ENCODE results near the gene CD46.

The CD46 gene

DNA sequence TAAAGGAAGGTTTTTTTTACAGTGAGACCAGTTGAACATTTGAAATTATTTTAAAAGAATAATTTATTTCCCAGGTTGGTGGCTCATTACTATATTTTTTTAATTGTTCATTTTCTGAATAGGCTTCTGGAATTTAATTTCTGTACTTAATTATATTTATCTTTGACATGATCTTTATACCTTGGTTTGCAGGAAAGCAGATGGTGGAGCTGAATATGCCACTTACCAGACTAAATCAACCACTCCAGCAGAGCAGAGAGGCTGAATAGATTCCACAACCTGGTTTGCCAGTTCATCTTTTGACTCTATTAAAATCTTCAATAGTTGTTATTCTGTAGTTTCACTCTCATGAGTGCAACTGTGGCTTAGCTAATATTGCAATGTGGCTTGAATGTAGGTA is 41.5 kb downstream of the CD46 start:
- H3K27ac ChIP-seq (ENCODE audit: insufficient read depth, low read length, poor library complexity, severe bottlenecking), result no peak overlapping the region
- DNase-seq, result no peak
- peaks cover 9% of the 10 kb centered on the region for H3K4me1 ChIP-seq (ENCODE audit: control insufficient read depth, insufficient read depth, low read length, poor library complexity, severe bottlenecking)
- no peaks in the 10 kb centered on the region for H3K9me3 ChIP-seq (ENCODE audit: control insufficient read depth, low read length)
- H3K36me3 ChIP-seq (ENCODE audit: control insufficient read depth, insufficient read depth, low read length), result peaks cover 26% of the 10 kb centered on the region
- H3K27me3 ChIP-seq (replicated peaks; ENCODE audit: control insufficient read depth, insufficient read depth, low read length, poor library complexity, severe bottlenecking), result no peaks in the 10 kb centered on the region
- H3K4me3 ChIP-seq (ENCODE audit: insufficient read depth, low read depth, low read length, poor library complexity, severe bottlenecking), result no peak overlapping the region

- peaks cover 24% of the 10 kb centered on the region for H3K4me1 ChIP-seq (ENCODE audit: control insufficient read depth, insufficient read depth, low read length, poor library complexity, severe bottlenecking)
- H3K4me3 ChIP-seq (ENCODE audit: insufficient read depth, low read depth, low read length, poor library complexity, severe bottlenecking), result no peak overlapping the region
- no peak for DNase-seq
- H3K9me3 ChIP-seq (ENCODE audit: control insufficient read depth, low read length), result no peaks in the 10 kb centered on the region
- H3K27me3 ChIP-seq (replicated peaks; ENCODE audit: control insufficient read depth, insufficient read depth, low read length, poor library complexity, severe bottlenecking), result no peaks in the 10 kb centered on the region
- H3K36me3 ChIP-seq (ENCODE audit: control insufficient read depth, insufficient read depth, low read length), result peaks cover 20% of the 10 kb centered on the region
- H3K27ac ChIP-seq (ENCODE audit: insufficient read depth, low read length, poor library complexity, severe bottlenecking), result no peak overlapping the region
Measured at GRCh38 chr1:207794861-207795260, 43.0 kb downstream of the CD46 start.

DNA sequence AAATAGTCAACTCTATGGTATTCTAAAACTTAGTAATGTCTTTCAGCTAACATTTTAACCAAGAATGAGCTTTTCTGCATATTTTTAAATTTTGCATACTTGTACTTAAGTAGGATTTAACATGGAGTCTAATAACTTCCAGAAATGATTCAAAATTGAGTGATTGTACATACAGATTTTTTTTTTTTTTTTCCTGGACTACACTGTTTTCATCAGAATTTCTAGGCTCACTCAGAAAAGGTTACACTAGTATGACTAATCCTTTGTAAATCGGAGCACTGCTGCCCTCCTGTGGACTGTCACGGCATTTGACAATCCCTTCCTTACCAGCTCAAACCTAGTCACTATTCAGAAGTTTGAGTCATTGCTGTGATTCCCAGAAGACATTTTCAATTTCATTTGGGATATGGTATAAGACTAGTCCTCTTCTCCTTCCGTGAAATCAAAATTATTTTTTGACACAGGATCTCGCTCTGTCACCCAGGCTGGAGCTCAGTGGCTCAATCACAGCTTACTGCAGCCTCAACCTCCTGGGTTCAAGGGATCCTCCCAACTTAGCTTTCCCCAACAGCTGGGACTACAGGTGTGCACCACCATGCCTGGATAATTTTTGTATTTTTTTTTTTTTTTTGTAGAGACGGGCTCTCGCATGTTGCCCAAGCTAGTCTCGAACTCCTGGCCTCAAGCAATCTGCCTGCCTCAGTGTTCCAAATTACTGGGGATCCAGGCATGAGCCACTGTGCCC is 45.5 kb downstream of the CD46 start:
- no peak overlapping the region for H3K4me3 ChIP-seq (ENCODE audit: insufficient read depth, low read depth, low read length, poor library complexity, severe bottlenecking)
- peaks cover 21% of the 10 kb centered on the region for H3K36me3 ChIP-seq (ENCODE audit: control insufficient read depth, insufficient read depth, low read length)
- peak; percentile 35 to 61 (median 52) for DNase-seq
- peaks cover 25% of the 10 kb centered on the region for H3K4me1 ChIP-seq (ENCODE audit: control insufficient read depth, insufficient read depth, low read length, poor library complexity, severe bottlenecking)
- no peak overlapping the region for H3K27ac ChIP-seq (ENCODE audit: insufficient read depth, low read length, poor library complexity, severe bottlenecking)
- no peaks in the 10 kb centered on the region for H3K27me3 ChIP-seq (replicated peaks; ENCODE audit: control insufficient read depth, insufficient read depth, low read length, poor library complexity, severe bottlenecking)
- no peaks in the 10 kb centered on the region for H3K9me3 ChIP-seq (ENCODE audit: control insufficient read depth, low read length)

DNA sequence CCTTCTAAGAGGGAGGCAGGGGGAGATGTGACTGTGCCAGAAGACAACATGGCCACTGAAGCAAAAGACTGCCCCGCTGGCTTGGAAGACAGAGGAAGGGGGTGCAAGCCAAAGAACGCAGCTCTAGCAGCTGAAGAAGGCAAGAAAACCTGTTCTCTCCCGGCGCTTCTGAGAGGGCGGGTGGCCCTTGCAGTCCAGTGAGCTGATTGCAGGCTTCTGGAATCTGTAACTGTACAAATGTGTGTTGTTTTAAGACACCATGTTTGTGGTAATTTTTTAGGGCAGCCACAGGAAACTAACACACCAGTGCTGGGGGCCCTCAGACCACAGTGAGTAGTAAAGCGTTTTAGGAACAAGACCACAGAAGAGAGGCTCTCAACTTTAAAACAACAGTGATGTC is 47.0 kb downstream of the CD46 start:
- no peak for DNase-seq
- Histone ChIP-seq H3K27me3 (replicated peaks; ENCODE audit: control insufficient read depth, insufficient read depth, low read length, poor library complexity, severe bottlenecking) (no peaks in the 10 kb centered on the region), H3K4me1 (ENCODE audit: control insufficient read depth, insufficient read depth, low read length, poor library complexity, severe bottlenecking) (peaks cover 25% of the 10 kb centered on the region), H3K9me3 (ENCODE audit: control insufficient read depth, low read length) (no peaks in the 10 kb centered on the region), H3K27ac (ENCODE audit: insufficient read depth, low read length, poor library complexity, severe bottlenecking) (no peak overlapping the region), H3K36me3 (ENCODE audit: control insufficient read depth, insufficient read depth, low read length) (peaks cover 21% of the 10 kb centered on the region), H3K4me3 (ENCODE audit: insufficient read depth, low read depth, low read length, poor library complexity, severe bottlenecking) (no peak overlapping the region)

DNA sequence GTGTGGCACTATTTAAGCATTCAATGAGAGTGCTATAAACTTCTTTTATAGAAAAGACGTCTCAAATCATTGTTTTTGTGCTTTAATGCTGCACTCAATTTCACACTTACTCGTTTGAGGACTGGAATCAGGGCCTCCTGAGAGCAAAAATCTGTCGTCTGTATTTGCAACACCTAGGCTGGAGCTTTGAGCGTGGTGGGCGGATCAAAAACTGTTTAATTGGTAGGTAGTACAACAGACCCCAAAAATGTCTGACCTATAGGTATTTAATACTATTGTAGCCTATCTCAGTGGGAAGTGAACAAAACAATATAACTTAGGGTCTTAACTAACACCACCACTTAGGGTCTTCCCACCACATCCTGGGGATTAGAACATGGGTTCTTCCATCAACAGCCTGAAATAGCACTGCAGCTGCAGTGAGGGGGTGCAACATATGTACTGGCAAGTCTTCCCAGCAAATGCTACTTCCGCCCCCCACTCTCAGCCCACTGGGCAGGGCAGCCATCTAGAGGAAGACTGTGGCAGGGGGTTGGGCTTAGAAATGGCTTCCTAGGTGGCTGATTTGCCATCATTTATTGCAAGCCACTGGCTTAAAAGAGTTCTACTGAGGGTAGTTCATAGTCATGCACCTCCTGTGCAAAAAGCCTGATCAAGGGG is 48.3 kb downstream of the CD46 start:
- Histone ChIP-seq H3K9me3 (ENCODE audit: control insufficient read depth, low read length) (no peaks in the 10 kb centered on the region), H3K27me3 (replicated peaks; ENCODE audit: control insufficient read depth, insufficient read depth, low read length, poor library complexity, severe bottlenecking) (no peaks in the 10 kb centered on the region), H3K4me3 (ENCODE audit: insufficient read depth, low read depth, low read length, poor library complexity, severe bottlenecking) (no peak overlapping the region), H3K36me3 (ENCODE audit: control insufficient read depth, insufficient read depth, low read length) (peaks cover 24% of the 10 kb centered on the region), H3K4me1 (ENCODE audit: control insufficient read depth, insufficient read depth, low read length, poor library complexity, severe bottlenecking) (peaks cover 25% of the 10 kb centered on the region), H3K27ac (ENCODE audit: insufficient read depth, low read length, poor library complexity, severe bottlenecking) (no peak overlapping the region)
- DNase-seq, result no peak

GRCh38 chr1:207801819-207802218 is 50.0 kb downstream of the CD46 start:
- Histone ChIP-seq H3K36me3 (ENCODE audit: control insufficient read depth, insufficient read depth, low read length) (peaks cover 35% of the 10 kb centered on the region), H3K27me3 (replicated peaks; ENCODE audit: control insufficient read depth, insufficient read depth, low read length, poor library complexity, severe bottlenecking) (no peaks in the 10 kb centered on the region), H3K4me1 (ENCODE audit: control insufficient read depth, insufficient read depth, low read length, poor library complexity, severe bottlenecking) (peaks cover 26% of the 10 kb centered on the region), H3K4me3 (ENCODE audit: insufficient read depth, low read depth, low read length, poor library complexity, severe bottlenecking) (no peak overlapping the region), H3K9me3 (ENCODE audit: control insufficient read depth, low read length) (no peaks in the 10 kb centered on the region), H3K27ac (ENCODE audit: insufficient read depth, low read length, poor library complexity, severe bottlenecking) (no peak overlapping the region)
- DNase-seq, result no peak

GRCh38 chr1:207803678-207804077 is 51.8 kb downstream of the CD46 start:
- H3K27ac ChIP-seq (ENCODE audit: insufficient read depth, low read length, poor library complexity, severe bottlenecking), result no peak overlapping the region
- DNase-seq, result no peak
- H3K9me3 ChIP-seq (ENCODE audit: control insufficient read depth, low read length), result no peaks in the 10 kb centered on the region
- H3K27me3 ChIP-seq (replicated peaks; ENCODE audit: control insufficient read depth, insufficient read depth, low read length, poor library complexity, severe bottlenecking), result no peaks in the 10 kb centered on the region
- no peak overlapping the region for H3K4me3 ChIP-seq (ENCODE audit: insufficient read depth, low read depth, low read length, poor library complexity, severe bottlenecking)
- peaks cover 30% of the 10 kb centered on the region for H3K4me1 ChIP-seq (ENCODE audit: control insufficient read depth, insufficient read depth, low read length, poor library complexity, severe bottlenecking)
- peaks cover 52% of the 10 kb centered on the region for H3K36me3 ChIP-seq (ENCODE audit: control insufficient read depth, insufficient read depth, low read length)

GRCh38 chr1:207804721-207805468 is 53.0 kb downstream of the CD46 start:
- no peak for DNase-seq
- peaks cover 64% of the 10 kb centered on the region for H3K36me3 ChIP-seq (ENCODE audit: control insufficient read depth, insufficient read depth, low read length)

DNA sequence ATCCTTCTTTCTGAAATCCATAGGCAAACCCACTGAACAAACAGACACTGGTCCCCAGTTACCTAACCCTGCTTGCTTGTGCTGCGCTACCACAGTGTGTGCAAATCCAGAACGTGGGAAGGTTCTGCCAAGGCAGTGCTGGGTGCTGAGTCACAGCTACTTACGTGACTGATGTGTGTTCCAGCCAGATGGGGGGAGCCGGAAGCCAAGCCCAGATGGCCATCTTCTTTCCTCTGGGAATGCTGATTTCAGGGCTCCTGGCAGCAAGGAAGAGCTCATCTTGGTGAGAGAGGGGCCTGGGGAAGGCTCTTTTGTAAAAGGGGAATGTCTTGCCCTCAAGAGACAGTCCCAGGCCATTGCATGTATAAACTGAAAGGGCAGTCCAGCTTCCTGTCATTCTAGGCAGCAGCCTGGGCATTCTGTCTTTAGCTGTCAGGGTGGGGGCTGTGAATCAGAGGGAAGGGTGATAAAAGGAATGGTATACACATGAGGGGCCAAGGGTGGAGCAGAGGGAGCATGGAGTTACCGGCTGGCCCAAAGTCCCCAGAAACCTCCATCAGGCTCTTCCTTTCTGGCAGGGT is 54.1 kb downstream of the CD46 start:
- Histone ChIP-seq H3K9me3 (ENCODE audit: control insufficient read depth, low read length) (no peaks in the 10 kb centered on the region), H3K4me3 (ENCODE audit: insufficient read depth, low read depth, low read length, poor library complexity, severe bottlenecking) (no peak overlapping the region), H3K4me1 (ENCODE audit: control insufficient read depth, insufficient read depth, low read length, poor library complexity, severe bottlenecking) (peaks cover 17% of the 10 kb centered on the region), H3K27me3 (replicated peaks; ENCODE audit: control insufficient read depth, insufficient read depth, low read length, poor library complexity, severe bottlenecking) (no peaks in the 10 kb centered on the region), H3K27ac (ENCODE audit: insufficient read depth, low read length, poor library complexity, severe bottlenecking) (peak overlapping the region; percentile 13), H3K36me3 (ENCODE audit: control insufficient read depth, insufficient read depth, low read length) (peaks cover 69% of the 10 kb centered on the region)
- no peak for DNase-seq

More at GRCh38 chr1:207804721-207805468, 53.0 kb downstream of the CD46 start:
- H3K27ac ChIP-seq (ENCODE audit: insufficient read depth, low read length, poor library complexity, severe bottlenecking), result no peak overlapping the region
- H3K27me3 ChIP-seq (replicated peaks; ENCODE audit: control insufficient read depth, insufficient read depth, low read length, poor library complexity, severe bottlenecking), result no peaks in the 10 kb centered on the region
- H3K9me3 ChIP-seq (ENCODE audit: control insufficient read depth, low read length), result no peaks in the 10 kb centered on the region
- H3K4me3 ChIP-seq (ENCODE audit: insufficient read depth, low read depth, low read length, poor library complexity, severe bottlenecking), result no peak overlapping the region
- peaks cover 18% of the 10 kb centered on the region for H3K4me1 ChIP-seq (ENCODE audit: control insufficient read depth, insufficient read depth, low read length, poor library complexity, severe bottlenecking)
